ENCODE results near the gene RNF167.
A peak's percentile ranks its signal among the peaks of the same experiment; 100 is the strongest.

The RNF167 gene

GRCh38 chr17:4967539-4968485 is 27.7 kb downstream of the RNF167 start, which contains the start of gene SPAG7:
Gene SPAG7 (minus strand): TSS chr17:4967817. CDS start chr17:4967804, 13 bp downstream.
- Histone ChIP-seq H3K9ac (ENCODE audit: low read depth, low read length) (peak within 1 kb of the TSS; percentile 73), H3K9me3 (ENCODE audit: control insufficient read depth, insufficient read depth, low read length) (no peaks in the 10 kb centered on the region), H3K36me3 (ENCODE audit: insufficient read depth, low read length) (peaks cover 5% of the 10 kb centered on the region), H3K4me1 (ENCODE audit: insufficient read depth, low read length) (peaks cover 11% of the 10 kb centered on the region)

- Histone ChIP-seq H3K9ac (ENCODE audit: low read depth, low read length) (peak overlapping the region; percentile 73), H3K9me3 (ENCODE audit: control insufficient read depth, insufficient read depth, low read length) (no peaks in the 10 kb centered on the region), H3K36me3 (ENCODE audit: insufficient read depth, low read length) (peaks cover 5% of the 10 kb centered on the region; the same call in 1 of the 2 replicates), H3K4me1 (ENCODE audit: insufficient read depth, low read length) (peaks cover 15% of the 10 kb centered on the region)
Observed at GRCh38 chr17:4968486-4969046, 28.5 kb downstream of the RNF167 start.

- Histone ChIP-seq H3K9ac (ENCODE audit: low read depth, low read length) (peak overlapping the region; percentile 73), H3K36me3 (ENCODE audit: insufficient read depth, low read length) (peaks cover 5% of the 10 kb centered on the region; the same call in 1 of the 2 replicates), H3K4me1 (ENCODE audit: insufficient read depth, low read length) (peaks cover 15% of the 10 kb centered on the region), H3K9me3 (ENCODE audit: control insufficient read depth, insufficient read depth, low read length) (no peaks in the 10 kb centered on the region)
Observed at GRCh38 chr17:4969047-4969550, 29.0 kb downstream of the RNF167 start.

GRCh38 chr17:4969551-4970173 is 29.6 kb downstream of the RNF167 start:
- Histone ChIP-seq H3K9me3 (ENCODE audit: control insufficient read depth, insufficient read depth, low read length) (no peaks in the 10 kb centered on the region), H3K9ac (ENCODE audit: low read depth, low read length) (peak overlapping the region; percentile 73), H3K36me3 (ENCODE audit: insufficient read depth, low read length) (peaks cover 5% of the 10 kb centered on the region; the same call in 1 of the 2 replicates), H3K4me1 (ENCODE audit: insufficient read depth, low read length) (peaks cover 15% of the 10 kb centered on the region)

- H3K9ac ChIP-seq (ENCODE audit: low read depth, low read length), result no peak overlapping the region
- no peaks in the 10 kb centered on the region for H3K9me3 ChIP-seq (ENCODE audit: control insufficient read depth, insufficient read depth, low read length)
- H3K36me3 ChIP-seq (ENCODE audit: insufficient read depth, low read length), result peaks cover 5% of the 10 kb centered on the region; the same call in 1 of the 2 replicates
- peaks cover 15% of the 10 kb centered on the region for H3K4me1 ChIP-seq (ENCODE audit: insufficient read depth, low read length)
Observed at GRCh38 chr17:4970273-4970672, 30.2 kb downstream of the RNF167 start.

GRCh38 chr17:4971826-4972225 is 31.8 kb downstream of the RNF167 start:
- H3K4me1 ChIP-seq (ENCODE audit: insufficient read depth, low read length), result peaks cover 15% of the 10 kb centered on the region
- peaks cover 5% of the 10 kb centered on the region; the same call in 1 of the 2 replicates for H3K36me3 ChIP-seq (ENCODE audit: insufficient read depth, low read length)
- H3K9ac ChIP-seq (ENCODE audit: low read depth, low read length), result no peak overlapping the region
- no peaks in the 10 kb centered on the region for H3K9me3 ChIP-seq (ENCODE audit: control insufficient read depth, insufficient read depth, low read length)

GRCh38 chr17:4972322-4972721 is 32.3 kb downstream of the RNF167 start:
- H3K9ac ChIP-seq (ENCODE audit: low read depth, low read length), result no peak overlapping the region
- peaks cover 5% of the 10 kb centered on the region; the same call in 1 of the 2 replicates for H3K36me3 ChIP-seq (ENCODE audit: insufficient read depth, low read length)
- H3K9me3 ChIP-seq (ENCODE audit: control insufficient read depth, insufficient read depth, low read length), result no peaks in the 10 kb centered on the region
- H3K4me1 ChIP-seq (ENCODE audit: insufficient read depth, low read length), result peaks cover 15% of the 10 kb centered on the region

- Histone ChIP-seq H3K9ac (ENCODE audit: low read depth, low read length) (no peak overlapping the region), H3K9me3 (ENCODE audit: control insufficient read depth, insufficient read depth, low read length) (no peaks in the 10 kb centered on the region), H3K36me3 (ENCODE audit: insufficient read depth, low read length) (peaks cover 9% of the 10 kb centered on the region), H3K4me1 (ENCODE audit: insufficient read depth, low read length) (peaks cover 15% of the 10 kb centered on the region)
Observed at GRCh38 chr17:4972752-4973151, 32.7 kb downstream of the RNF167 start.

GRCh38 chr17:4973256-4974114 is 33.4 kb downstream of the RNF167 start:
- no peak overlapping the region for H3K9ac ChIP-seq (ENCODE audit: low read depth, low read length)
- peaks cover 15% of the 10 kb centered on the region for H3K4me1 ChIP-seq (ENCODE audit: insufficient read depth, low read length)
- H3K9me3 ChIP-seq (ENCODE audit: control insufficient read depth, insufficient read depth, low read length), result no peaks in the 10 kb centered on the region
- peaks cover 12% of the 10 kb centered on the region for H3K36me3 ChIP-seq (ENCODE audit: insufficient read depth, low read length)

GRCh38 chr17:4974115-4974670 is 34.1 kb downstream of the RNF167 start:
- peaks cover 15% of the 10 kb centered on the region for H3K4me1 ChIP-seq (ENCODE audit: insufficient read depth, low read length)
- H3K9me3 ChIP-seq (ENCODE audit: control insufficient read depth, insufficient read depth, low read length), result no peaks in the 10 kb centered on the region
- peaks cover 13% of the 10 kb centered on the region for H3K36me3 ChIP-seq (ENCODE audit: insufficient read depth, low read length)
- H3K9ac ChIP-seq (ENCODE audit: low read depth, low read length), result no peak overlapping the region

- H3K9ac ChIP-seq (ENCODE audit: low read depth, low read length), result no peak overlapping the region
- H3K9me3 ChIP-seq (ENCODE audit: control insufficient read depth, insufficient read depth, low read length), result no peaks in the 10 kb centered on the region
- peaks cover 8% of the 10 kb centered on the region; the same call in 1 of the 2 replicates for H3K36me3 ChIP-seq (ENCODE audit: insufficient read depth, low read length)
- peaks cover 5% of the 10 kb centered on the region for H3K4me1 ChIP-seq (ENCODE audit: insufficient read depth, low read length)
Observed at GRCh38 chr17:4978726-4979125, 38.7 kb downstream of the RNF167 start.

- Histone ChIP-seq H3K9ac (ENCODE audit: low read depth, low read length) (no peak overlapping the region), H3K36me3 (ENCODE audit: insufficient read depth, low read length) (peaks cover 8% of the 10 kb centered on the region; the same call in 1 of the 2 replicates), H3K9me3 (ENCODE audit: control insufficient read depth, insufficient read depth, low read length) (no peaks in the 10 kb centered on the region), H3K4me1 (ENCODE audit: insufficient read depth, low read length) (peaks cover 5% of the 10 kb centered on the region)
Observed at GRCh38 chr17:4980644-4981216, 40.7 kb downstream of the RNF167 start.

- Histone ChIP-seq H3K4me1 (ENCODE audit: insufficient read depth, low read length) (peaks cover 5% of the 10 kb centered on the region), H3K9me3 (ENCODE audit: control insufficient read depth, insufficient read depth, low read length) (no peaks in the 10 kb centered on the region), H3K36me3 (ENCODE audit: insufficient read depth, low read length) (peaks cover 8% of the 10 kb centered on the region; the same call in 1 of the 2 replicates), H3K9ac (ENCODE audit: low read depth, low read length) (no peak overlapping the region)
Observed at GRCh38 chr17:4982305-4982704, 42.2 kb downstream of the RNF167 start.

Measured in ES-I3 (cell line).